ENCODE data around the gene CD248.

Gene CD248

GRCh38 chr11:66316849-66317251 lies at the start of gene CD248:
TSS of gene CD248 (minus strand) at chr11:66317044. CDS start at chr11:66317027, 17 bp downstream.
- no peaks in the 10 kb centered on the region for H3K36me3 ChIP-seq
- no peaks in the 10 kb centered on the region for H3K27me3 ChIP-seq (ENCODE audit: insufficient read depth, low read depth, severe bottlenecking)
- peaks cover 3% of the 10 kb centered on the region for H3K9me3 ChIP-seq (ENCODE audit: severe bottlenecking)
- no peak for DNase-seq
- TF ChIP-seq CTCF (IDR thresholded peaks at IDR 0.05; ENCODE audit: low read depth, low read length), result no peak
- H3K4me3 ChIP-seq (ENCODE audit: low read depth, low read length), result no peak within 1 kb of the TSS
- peak within 1 kb of the TSS; percentile 49 for H3K27ac ChIP-seq

GRCh38 chr11:66365711-66366619 lies 49.1 kb upstream of the CD248 start:
- Histone ChIP-seq H3K27ac (peak overlapping the region; percentile 45), H3K4me3 (ENCODE audit: low read depth, low read length) (no peak overlapping the region), H3K9me3 (ENCODE audit: severe bottlenecking) (no peaks in the 10 kb centered on the region), H3K36me3 (peaks cover 75% of the 10 kb centered on the region), H3K27me3 (ENCODE audit: insufficient read depth, low read depth, severe bottlenecking) (no peaks in the 10 kb centered on the region)
- no peak for TF ChIP-seq CTCF (IDR thresholded peaks at IDR 0.05; ENCODE audit: low read depth, low read length)
- no peak for DNase-seq

GRCh38 chr11:66365166-66365565 lies 48.3 kb upstream of the CD248 start:
- DNase-seq, result no peak
- peaks cover 73% of the 10 kb centered on the region for H3K36me3 ChIP-seq
- H3K27me3 ChIP-seq (ENCODE audit: insufficient read depth, low read depth, severe bottlenecking), result no peaks in the 10 kb centered on the region
- TF ChIP-seq CTCF (IDR thresholded peaks at IDR 0.05; ENCODE audit: low read depth, low read length), result no peak
- H3K4me3 ChIP-seq (ENCODE audit: low read depth, low read length), result no peak overlapping the region
- H3K27ac ChIP-seq, result peak overlapping the region; percentile 45
- H3K9me3 ChIP-seq (ENCODE audit: severe bottlenecking), result no peaks in the 10 kb centered on the region

GRCh38 chr11:66363805-66364535 lies 47.1 kb upstream of the CD248 start:
- Histone ChIP-seq H3K4me3 (ENCODE audit: low read depth, low read length) (no peak overlapping the region), H3K9me3 (ENCODE audit: severe bottlenecking) (no peaks in the 10 kb centered on the region), H3K36me3 (peaks cover 75% of the 10 kb centered on the region), H3K27me3 (ENCODE audit: insufficient read depth, low read depth, severe bottlenecking) (no peaks in the 10 kb centered on the region), H3K27ac (no peak overlapping the region)
- TF ChIP-seq CTCF (IDR thresholded peaks at IDR 0.05; ENCODE audit: low read depth, low read length), result peak; percentile 91
- DNase-seq, result peak; percentile 77

- no peak overlapping the region for H3K4me3 ChIP-seq (ENCODE audit: low read depth, low read length)
- TF ChIP-seq CTCF (IDR thresholded peaks at IDR 0.05; ENCODE audit: low read depth, low read length), result no peak
- H3K27ac ChIP-seq, result no peak overlapping the region
- H3K36me3 ChIP-seq, result peaks cover 68% of the 10 kb centered on the region
- H3K9me3 ChIP-seq (ENCODE audit: severe bottlenecking), result no peaks in the 10 kb centered on the region
- no peak for DNase-seq
- H3K27me3 ChIP-seq (ENCODE audit: insufficient read depth, low read depth, severe bottlenecking), result no peaks in the 10 kb centered on the region
Measured at GRCh38 chr11:66363187-66363601, 46.4 kb upstream of the CD248 start.
